SK-MEL-5 (cell line): ENCODE measurements around the gene KRTAP6-2. TPM values are rescaled to one million over a fixed set of nuclear protein-coding genes. Genes with fewer than 3 reads are reported as not detected.

Source experiments
- DNase-seq: peaks from one replicate; pipeline ENCODE4 v3.0.0-alpha.2; 2016; ENCODE audit warnings: low read depth, low spot score
- in situ Hi-C: cut with HindIII; loops from 2 replicates; pipeline ENCODE4 v1.10.0; 2016; ENCODE audit warnings: low sequenced_read_pairs, high pct_unique_total_duplicates, low pct_unique_long_range_greater_than_20kb
- polyA plus RNA-seq, 2 experiments: library from polyadenylated mRNA; depleted of rRNA; stranded (reverse); fragments of >200 nt; gene quantifications; 2 replicates each; pipeline ENCODE4 v1.2.3, GENCODE V29; 2015
- total RNA-seq: library from RNA; depleted of rRNA; stranded (reverse); fragments of >200 nt; shearing (Covaris generic); gene quantifications from 2 replicates; pipeline ENCODE4 v1.2.3, GENCODE V29; 2014; rRNA removed

The KRTAP6-2 gene
- total RNA-seq, result not detected in 2 replicates
- polyA plus RNA-seq (2015; cell fraction: cytosol; rRNA removed), result not detected in 2 replicates
- not detected in 2 replicates for polyA plus RNA-seq (2015; cell fraction: nucleus; rRNA removed)

- in situ Hi-C loops, result no loop called here
- DNase-seq, result no peak
Observed at GRCh38 chr21:30598802-30599201, at the start of gene KRTAP6-2. Gene KRTAP6-2 (minus strand): TSS chr21:30598902. CDS start chr21:30598874, 28 bp downstream.

GRCh38 chr21:30646904-30647414 is 48.3 kb upstream of the KRTAP6-2 start:
- no peak for DNase-seq
- in situ Hi-C loops, result no loop called here

GRCh38 chr21:30642564-30642963 is 43.9 kb upstream of the KRTAP6-2 start, which contains the start of gene KRTAP20-3:
Gene KRTAP20-3 (plus strand): TSS chr21:30642864.
- in situ Hi-C loops, result no loop called here
- no peak for DNase-seq

- no peak for DNase-seq
- in situ Hi-C loops, result no loop called here
Observed at GRCh38 chr21:30638686-30639085, 40.0 kb upstream of the KRTAP6-2 start.

GRCh38 chr21:30634906-30635305 is 36.2 kb upstream of the KRTAP6-2 start, which contains the start of gene KRTAP20-2:
Gene KRTAP20-2 (plus strand): TSS chr21:30635206. CDS start chr21:30635264, 58 bp downstream.
- in situ Hi-C loops, result no loop called here
- no peak for DNase-seq

- DNase-seq, result peak; percentile 48
- in situ Hi-C loops, result no loop called here
Observed at GRCh38 chr21:30629200-30629599, 30.5 kb upstream of the KRTAP6-2 start.

GRCh38 chr21:30628109-30628508 is 29.4 kb upstream of the KRTAP6-2 start:
- in situ Hi-C loops, result no loop called here
- no peak for DNase-seq

GRCh38 chr21:30625449-30626165 is 26.9 kb upstream of the KRTAP6-2 start:
- DNase-seq, result no peak
- in situ Hi-C loops, result no loop called here

GRCh38 chr21:30623362-30623761 is 24.7 kb upstream of the KRTAP6-2 start:
- in situ Hi-C loops, result no loop called here
- no peak for DNase-seq

- in situ Hi-C loops, result no loop called here
- DNase-seq, result no peak
Observed at GRCh38 chr21:30620522-30620921, 21.8 kb upstream of the KRTAP6-2 start, which contains the start of gene KRTAP20-4. Gene KRTAP20-4 (plus strand): TSS chr21:30620627.

- in situ Hi-C loops, result no loop called here
- no peak for DNase-seq
Observed at GRCh38 chr21:30620080-30620479, 21.4 kb upstream of the KRTAP6-2 start.

- DNase-seq, result no peak
- in situ Hi-C loops, result no loop called here
Observed at GRCh38 chr21:30616125-30616524, 17.4 kb upstream of the KRTAP6-2 start, which contains the start of gene KRTAP20-1. Gene KRTAP20-1 (plus strand): TSS chr21:30616425. CDS start chr21:30616455, 30 bp downstream.

GRCh38 chr21:30615199-30615598 is 16.5 kb upstream of the KRTAP6-2 start:
- no peak for DNase-seq
- in situ Hi-C loops, result no loop called here

GRCh38 chr21:30613836-30614235 is 15.1 kb upstream of the KRTAP6-2 start, which contains the start of gene KRTAP6-1:
Gene KRTAP6-1 (minus strand): TSS chr21:30613930. CDS start chr21:30613904, 26 bp downstream.
- in situ Hi-C loops, result no loop called here
- DNase-seq, result no peak

- DNase-seq, result no peak
- in situ Hi-C loops, result no loop called here
Observed at GRCh38 chr21:30612132-30612531, 13.4 kb upstream of the KRTAP6-2 start.

GRCh38 chr21:30605968-30606367 is 7.3 kb upstream of the KRTAP6-2 start:
- in situ Hi-C loops, result no loop called here
- peak; percentile 22 for DNase-seq

GRCh38 chr21:30600787-30601186 is 2.1 kb upstream of the KRTAP6-2 start, which contains the start of gene KRTAP22-1:
Gene KRTAP22-1 (plus strand): TSS chr21:30601087.
- DNase-seq, result no peak
- in situ Hi-C loops, result no loop called here

- no peak for DNase-seq
- in situ Hi-C loops, result no loop called here
Observed at GRCh38 chr21:30592140-30592539, 6.6 kb downstream of the KRTAP6-2 start, which contains the start of gene KRTAP6-3. Gene KRTAP6-3 (plus strand): TSS chr21:30592440. CDS start chr21:30592446, 6 bp downstream.
